Nephron (organoid): ENCODE results near the gene PCSK2.

ENCODE experiments used
- H3K27ac Mint-ChIP-seq, 3 experiments: 2 replicates each; pipeline ENCODE4 v1.8.0; 2020; ENCODE audit warnings: mixed read lengths in 3 of 3, mild to moderate bottlenecking in 2 of 3, moderate library complexity in 1 of 3
- H3K27me3 Mint-ChIP-seq: 2 replicates; pipeline ENCODE4 v1.8.0; 2021; ENCODE audit warnings: low read depth, mild to moderate bottlenecking, moderate library complexity, mixed read lengths
- H3K36me3 Mint-ChIP-seq: 2 replicates; pipeline ENCODE4 v1.8.0; 2020; ENCODE audit warnings: low read depth, mixed read lengths
- H3K4me1 Mint-ChIP-seq: 2 replicates; pipeline ENCODE4 v1.8.0; 2020; ENCODE audit warnings: mixed read lengths
- H3K4me3 Mint-ChIP-seq, 3 experiments: 2 replicates each; pipeline ENCODE4 v1.8.0; 2020; ENCODE audit warnings: mild to moderate bottlenecking in 3 of 3, mixed read lengths in 3 of 3, moderate library complexity in 2 of 3
- H3K9me3 Mint-ChIP-seq: 2 replicates; pipeline ENCODE4 v1.8.0; 2020; ENCODE audit warnings: mixed read lengths
- TF ChIP-seq, protein P1 (sequence below), 3 experiments: fragments of 200-600 bp; sonication (generic); IDR thresholded peaks; one replicate each; pipeline ENCODE4 v1.5.0; 2021; ENCODE audit warnings: antibody characterized with exemption in 3 of 3; ENCODE audit not compliant: unreplicated experiment in 3 of 3

The PCSK2 gene

GRCh38 chr20:17502105-17502504, 275.3 kb downstream of the PCSK2 start:
- Mint-ChIP-seq H3K4me1 (peaks cover 20% of the 10 kb centered on the region), H3K27me3 (peaks cover 9% of the 10 kb centered on the region), H3K27ac (no peak overlapping the region), H3K4me3 (no peak overlapping the region), H3K36me3 (no peaks in the 10 kb centered on the region), H3K9me3 (no peaks in the 10 kb centered on the region)
- TF ChIP-seq, protein P1, sequence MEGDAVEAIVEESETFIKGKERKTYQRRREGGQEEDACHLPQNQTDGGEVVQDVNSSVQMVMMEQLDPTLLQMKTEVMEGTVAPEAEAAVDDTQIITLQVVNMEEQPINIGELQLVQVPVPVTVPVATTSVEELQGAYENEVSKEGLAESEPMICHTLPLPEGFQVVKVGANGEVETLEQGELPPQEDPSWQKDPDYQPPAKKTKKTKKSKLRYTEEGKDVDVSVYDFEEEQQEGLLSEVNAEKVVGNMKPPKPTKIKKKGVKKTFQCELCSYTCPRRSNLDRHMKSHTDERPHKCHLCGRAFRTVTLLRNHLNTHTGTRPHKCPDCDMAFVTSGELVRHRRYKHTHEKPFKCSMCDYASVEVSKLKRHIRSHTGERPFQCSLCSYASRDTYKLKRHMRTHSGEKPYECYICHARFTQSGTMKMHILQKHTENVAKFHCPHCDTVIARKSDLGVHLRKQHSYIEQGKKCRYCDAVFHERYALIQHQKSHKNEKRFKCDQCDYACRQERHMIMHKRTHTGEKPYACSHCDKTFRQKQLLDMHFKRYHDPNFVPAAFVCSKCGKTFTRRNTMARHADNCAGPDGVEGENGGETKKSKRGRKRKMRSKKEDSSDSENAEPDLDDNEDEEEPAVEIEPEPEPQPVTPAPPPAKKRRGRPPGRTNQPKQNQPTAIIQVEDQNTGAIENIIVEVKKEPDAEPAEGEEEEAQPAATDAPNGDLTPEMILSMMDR (IDR thresholded peaks at IDR 0.05; ENCODE audit: unreplicated experiment in 3 of 3), result no peak

- H3K4me1 Mint-ChIP-seq, result peaks cover 10% of the 10 kb centered on the region
- no peaks in the 10 kb centered on the region for H3K36me3 Mint-ChIP-seq
- H3K27ac Mint-ChIP-seq, result no peak overlapping the region
- TF ChIP-seq, protein P1 (IDR thresholded peaks at IDR 0.05; ENCODE audit: unreplicated experiment in 3 of 3), result no peak
- no peaks in the 10 kb centered on the region for H3K9me3 Mint-ChIP-seq
- peaks cover 9% of the 10 kb centered on the region for H3K27me3 Mint-ChIP-seq
- H3K4me3 Mint-ChIP-seq, result no peak overlapping the region
Observed at GRCh38 chr20:17503301-17504065, 276.6 kb downstream of the PCSK2 start.

DNA sequence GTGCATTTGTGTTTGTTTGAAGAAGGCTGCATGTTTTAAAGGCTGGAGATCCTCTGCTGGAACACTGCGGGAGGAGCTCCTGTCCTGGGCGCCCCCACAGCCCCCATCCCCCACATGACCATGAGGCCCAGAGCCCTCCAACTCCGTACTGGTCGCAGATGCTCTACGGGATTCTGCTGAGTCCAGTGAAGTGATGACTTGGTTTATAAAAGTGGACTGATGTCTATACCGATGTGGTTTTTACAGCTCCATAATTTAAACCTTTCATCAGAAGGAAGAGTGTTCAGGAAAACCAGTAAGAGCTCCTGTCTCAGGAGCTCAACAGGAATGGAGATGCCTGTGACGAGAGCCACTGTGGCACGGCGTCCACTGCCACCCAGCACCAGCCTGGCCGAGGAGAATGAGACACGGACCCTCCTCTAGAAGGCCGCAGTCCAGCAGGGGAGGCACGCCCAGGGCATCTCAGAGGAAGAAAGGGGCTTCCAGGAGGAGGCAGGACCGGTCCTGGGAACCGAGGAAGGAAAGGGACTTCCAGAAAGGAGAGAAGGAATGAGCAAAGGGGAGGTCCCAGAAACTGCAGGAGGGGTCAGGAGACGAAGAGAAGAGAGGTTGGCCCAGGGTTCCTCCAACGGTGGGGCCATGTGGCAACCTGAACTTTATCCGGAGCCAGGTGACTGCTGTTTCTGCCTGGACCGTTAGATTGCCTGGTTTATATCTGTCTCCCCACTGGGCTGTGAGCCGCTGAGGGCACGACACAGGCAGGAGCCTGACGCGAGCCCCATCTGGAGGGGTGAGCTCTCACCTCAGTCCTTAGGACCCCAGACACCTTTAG, 277.4 kb downstream of the PCSK2 start:
- Mint-ChIP-seq H3K9me3 (no peaks in the 10 kb centered on the region), H3K4me1 (peaks cover 4% of the 10 kb centered on the region), H3K27ac (peak overlapping the region in 2 of 3 experiments; percentile 39 to 84), H3K4me3 (peak overlapping the region; percentile 80 to 86 (median 86)), H3K27me3 (peaks cover 9% of the 10 kb centered on the region), H3K36me3 (no peaks in the 10 kb centered on the region)
- TF ChIP-seq, protein P1 (IDR thresholded peaks at IDR 0.05; ENCODE audit: unreplicated experiment in 3 of 3), result no peak

DNA sequence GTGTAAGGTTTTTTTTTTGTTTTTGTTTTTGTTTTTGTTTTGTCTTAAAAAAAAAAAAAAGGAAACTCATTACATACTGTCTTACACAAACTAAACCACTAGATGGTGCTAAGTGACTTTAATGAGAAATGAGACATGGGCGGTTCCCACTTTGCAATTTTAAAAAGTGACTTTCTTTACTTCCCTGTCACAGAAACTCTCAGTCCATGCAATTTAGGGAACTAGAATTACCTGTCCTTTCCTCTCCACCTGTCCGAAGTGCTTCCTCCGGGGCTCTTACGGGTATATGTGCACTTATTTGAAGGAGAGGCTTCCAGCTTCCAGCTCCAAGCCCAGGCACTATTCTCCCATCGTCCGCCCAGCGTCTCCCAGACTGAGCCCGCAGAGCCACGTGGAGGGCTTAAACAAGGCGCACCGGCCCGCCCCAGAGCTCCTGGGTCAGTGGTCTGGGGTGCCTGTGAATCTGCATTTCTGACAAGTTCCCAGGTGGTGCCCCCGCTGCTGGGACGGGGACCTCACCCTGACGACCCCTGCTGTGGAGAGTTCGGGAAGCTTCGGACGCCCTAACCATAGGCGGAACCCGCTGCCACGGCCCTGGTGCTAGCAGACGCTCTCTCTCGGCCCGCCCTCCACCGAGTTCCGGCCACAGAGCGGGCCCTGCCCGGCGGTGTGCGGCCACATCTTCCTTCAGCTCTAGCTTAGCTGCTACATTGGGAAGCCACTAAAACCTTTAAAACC, 278.2 kb downstream of the PCSK2 start:
- Mint-ChIP-seq H3K4me3 (peak overlapping the region; percentile 80 to 86 (median 86)), H3K36me3 (no peaks in the 10 kb centered on the region), H3K4me1 (peaks cover 4% of the 10 kb centered on the region), H3K27me3 (peaks cover 9% of the 10 kb centered on the region), H3K27ac (peak overlapping the region in 2 of 3 experiments; percentile 39 to 84), H3K9me3 (no peaks in the 10 kb centered on the region)
- TF ChIP-seq, protein P1 (IDR thresholded peaks at IDR 0.05; ENCODE audit: unreplicated experiment in 3 of 3), result peak; percentile 70 to 79 (median 76)

- Mint-ChIP-seq H3K4me3 (peak overlapping the region; percentile 80 to 86 (median 86)), H3K27me3 (peaks cover 9% of the 10 kb centered on the region), H3K4me1 (peaks cover 4% of the 10 kb centered on the region), H3K36me3 (no peaks in the 10 kb centered on the region), H3K9me3 (no peaks in the 10 kb centered on the region), H3K27ac (peak overlapping the region in 1 of 3 experiments; percentile 29)
- TF ChIP-seq, protein P1 (IDR thresholded peaks at IDR 0.05; ENCODE audit: unreplicated experiment in 3 of 3), result no peak
Observed at GRCh38 chr20:17505636-17506517, 279.0 kb downstream of the PCSK2 start.
